IPS-15b (cell line): ENCODE results near the gene COL6A2.
"Not testable (repeated sequence)": the region's sequence is repeated elsewhere in the genome, so short reads cannot be mapped to it uniquely, and the experiment has no call there.

ENCODE experiments used
- H3K27me3 ChIP-seq: one replicate; pipeline ENCODE4 v1.6.1; 2013; ENCODE audit warnings: low read length; ENCODE audit not compliant: control insufficient read depth, insufficient read depth
- H3K36me3 ChIP-seq: one replicate; pipeline ENCODE4 v1.6.1; 2013; ENCODE audit warnings: low read length; ENCODE audit not compliant: control insufficient read depth, insufficient read depth
- H3K4me1 ChIP-seq: one replicate; pipeline ENCODE4 v1.6.1; 2013; ENCODE audit warnings: mild to moderate bottlenecking, low read length; ENCODE audit not compliant: control insufficient read depth, insufficient read depth
- H3K4me3 ChIP-seq: one replicate; pipeline ENCODE4 v1.5.1; 2013; ENCODE audit warnings: low read depth, low read length
- H3K9ac ChIP-seq: one replicate; pipeline ENCODE4 v1.6.1; 2013; ENCODE audit warnings: low read depth, mild to moderate bottlenecking, low read length
- H3K9me3 ChIP-seq: one replicate; pipeline ENCODE4 v1.6.1; 2013; ENCODE audit warnings: mild to moderate bottlenecking, low read length; ENCODE audit not compliant: control insufficient read depth, insufficient read depth

COL6A2 gene

DNA sequence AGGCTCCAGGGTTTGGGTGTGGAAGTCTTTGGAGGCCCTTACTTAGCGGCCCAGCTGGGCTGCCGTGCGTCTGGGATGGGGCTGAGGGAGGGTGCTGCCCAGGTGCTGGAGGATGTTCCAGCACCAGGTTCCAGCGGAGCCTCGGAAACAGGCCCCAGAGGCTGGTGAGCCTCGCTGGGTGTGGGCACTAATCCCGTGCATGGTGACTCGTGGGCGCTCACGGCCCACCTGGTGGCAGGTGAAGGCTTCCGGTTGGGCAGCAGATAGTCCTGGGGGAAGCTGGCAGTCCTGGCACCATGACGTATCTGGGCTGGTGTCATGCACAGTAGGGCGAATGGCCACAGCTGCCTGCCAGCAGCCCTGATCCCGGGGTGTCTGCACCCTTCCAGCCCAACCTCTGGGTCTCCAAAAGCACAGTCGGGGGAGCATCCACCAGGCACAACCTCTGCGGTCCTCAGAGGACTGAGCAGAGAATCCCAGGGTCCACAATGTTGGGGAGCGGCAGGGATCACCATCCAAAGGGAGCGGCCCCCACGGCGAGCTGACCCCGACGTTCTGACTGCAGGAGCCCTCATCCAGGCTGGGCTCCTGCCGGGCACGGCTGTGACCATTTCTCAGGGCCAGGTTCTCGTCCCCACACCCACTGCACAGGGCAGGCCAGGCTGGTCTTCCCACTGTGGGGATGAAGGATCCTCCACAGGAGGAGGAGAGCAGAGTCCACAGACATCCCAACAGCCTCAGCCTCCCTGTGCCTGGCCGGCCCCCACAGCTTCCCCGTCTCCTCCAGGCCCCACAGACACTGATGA, 32.1 kb downstream of the COL6A2 start:
- H3K4me3 ChIP-seq, result no peak overlapping the region
- H3K9me3 ChIP-seq, result no peaks in the 10 kb centered on the region
- no peak overlapping the region for H3K9ac ChIP-seq
- peaks cover 37% of the 10 kb centered on the region for H3K36me3 ChIP-seq
- no peaks in the 10 kb centered on the region for H3K4me1 ChIP-seq
- no peaks in the 10 kb centered on the region for H3K27me3 ChIP-seq

DNA sequence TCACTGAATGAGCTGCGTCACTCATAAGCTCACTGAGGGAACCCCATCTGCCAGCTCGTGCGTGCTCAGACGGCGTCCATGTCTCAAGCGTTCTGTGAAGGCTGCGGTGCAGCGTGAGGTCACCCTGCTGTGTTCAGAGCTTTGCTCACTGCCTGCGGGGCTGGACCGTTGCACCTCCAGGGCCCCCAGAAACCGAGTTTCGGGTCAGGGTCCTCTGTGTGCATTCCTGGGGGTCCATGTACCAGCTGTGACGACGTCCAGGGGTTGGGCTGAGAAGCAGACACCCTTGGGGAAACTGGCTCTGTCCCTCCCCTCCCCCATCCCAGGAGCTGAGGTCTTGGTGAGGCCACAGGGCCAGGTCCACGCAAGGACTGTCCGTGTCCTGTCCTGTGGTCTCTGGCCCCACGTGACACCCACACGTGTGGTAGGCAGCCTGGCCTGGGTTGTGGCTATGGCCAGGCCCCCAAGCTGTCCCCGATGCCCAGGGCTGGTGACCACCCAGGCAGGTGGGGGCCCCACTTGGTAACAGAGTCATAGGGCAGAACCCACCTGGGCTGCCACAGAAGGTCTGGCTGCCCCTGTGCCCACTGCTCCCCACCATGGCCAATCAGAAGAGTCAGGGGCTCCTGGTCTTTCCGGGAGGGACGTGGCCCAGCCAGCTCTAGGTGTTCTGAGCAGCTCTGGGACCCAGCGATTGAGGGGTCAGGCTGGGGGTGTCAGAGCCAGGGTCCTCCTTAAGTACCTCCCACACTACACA, 33.1 kb downstream of the COL6A2 start:
- H3K9ac ChIP-seq, result no peak overlapping the region
- H3K9me3 ChIP-seq, result no peaks in the 10 kb centered on the region
- H3K4me3 ChIP-seq, result no peak overlapping the region
- peaks cover 28% of the 10 kb centered on the region for H3K36me3 ChIP-seq
- no peaks in the 10 kb centered on the region for H3K4me1 ChIP-seq
- H3K27me3 ChIP-seq, result no peaks in the 10 kb centered on the region

DNA sequence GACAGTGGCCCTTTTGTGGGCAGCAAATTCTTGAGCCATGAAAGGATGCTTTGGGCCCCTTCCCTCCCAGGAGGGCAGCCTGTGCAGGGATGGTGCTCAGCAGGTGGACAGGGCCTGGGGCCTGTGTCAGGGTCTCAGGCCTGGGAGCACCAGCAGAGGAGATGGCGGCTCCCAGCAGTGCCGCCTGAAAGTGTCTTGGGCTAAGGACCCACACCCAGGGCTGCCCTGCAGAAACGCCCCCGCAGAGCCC, 33.6 kb downstream of the COL6A2 start:
- H3K27me3 ChIP-seq, result no peaks in the 10 kb centered on the region

DNA sequence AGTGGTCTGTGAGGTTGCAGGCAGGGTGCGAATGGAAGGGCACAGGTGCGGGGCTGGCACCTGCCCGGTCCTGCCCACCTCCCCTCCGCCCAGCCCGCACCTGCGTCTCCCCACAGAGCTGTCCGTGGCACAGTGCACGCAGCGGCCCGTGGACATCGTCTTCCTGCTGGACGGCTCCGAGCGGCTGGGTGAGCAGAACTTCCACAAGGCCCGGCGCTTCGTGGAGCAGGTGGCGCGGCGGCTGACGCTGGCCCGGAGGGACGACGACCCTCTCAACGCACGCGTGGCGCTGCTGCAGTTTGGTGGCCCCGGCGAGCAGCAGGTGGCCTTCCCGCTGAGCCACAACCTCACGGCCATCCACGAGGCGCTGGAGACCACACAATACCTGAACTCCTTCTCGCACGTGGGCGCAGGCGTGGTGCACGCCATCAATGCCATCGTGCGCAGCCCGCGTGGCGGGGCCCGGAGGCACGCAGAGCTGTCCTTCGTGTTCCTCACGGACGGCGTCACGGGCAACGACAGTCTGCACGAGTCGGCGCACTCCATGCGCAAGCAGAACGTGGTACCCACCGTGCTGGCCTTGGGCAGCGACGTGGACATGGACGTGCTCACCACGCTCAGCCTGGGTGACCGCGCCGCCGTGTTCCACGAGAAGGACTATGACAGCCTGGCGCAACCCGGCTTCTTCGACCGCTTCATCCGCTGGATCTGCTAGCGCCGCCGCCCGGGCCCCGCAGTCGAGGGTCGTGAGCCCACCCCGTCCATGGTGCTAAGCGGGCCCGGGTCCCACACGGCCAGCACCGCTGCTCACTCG, 34.1 kb downstream of the COL6A2 start:
- Histone ChIP-seq H3K27me3 (no peaks in the 10 kb centered on the region), H3K36me3 (peaks cover 18% of the 10 kb centered on the region), H3K4me1 (no peaks in the 10 kb centered on the region)

More for the DNA sequence above, 33.6 kb downstream of the COL6A2 start:
- no peaks in the 10 kb centered on the region for H3K4me1 ChIP-seq
- no peak overlapping the region for H3K4me3 ChIP-seq
- no peak overlapping the region for H3K9ac ChIP-seq
- H3K9me3 ChIP-seq, result no peaks in the 10 kb centered on the region
- H3K36me3 ChIP-seq, result peaks cover 23% of the 10 kb centered on the region

DNA sequence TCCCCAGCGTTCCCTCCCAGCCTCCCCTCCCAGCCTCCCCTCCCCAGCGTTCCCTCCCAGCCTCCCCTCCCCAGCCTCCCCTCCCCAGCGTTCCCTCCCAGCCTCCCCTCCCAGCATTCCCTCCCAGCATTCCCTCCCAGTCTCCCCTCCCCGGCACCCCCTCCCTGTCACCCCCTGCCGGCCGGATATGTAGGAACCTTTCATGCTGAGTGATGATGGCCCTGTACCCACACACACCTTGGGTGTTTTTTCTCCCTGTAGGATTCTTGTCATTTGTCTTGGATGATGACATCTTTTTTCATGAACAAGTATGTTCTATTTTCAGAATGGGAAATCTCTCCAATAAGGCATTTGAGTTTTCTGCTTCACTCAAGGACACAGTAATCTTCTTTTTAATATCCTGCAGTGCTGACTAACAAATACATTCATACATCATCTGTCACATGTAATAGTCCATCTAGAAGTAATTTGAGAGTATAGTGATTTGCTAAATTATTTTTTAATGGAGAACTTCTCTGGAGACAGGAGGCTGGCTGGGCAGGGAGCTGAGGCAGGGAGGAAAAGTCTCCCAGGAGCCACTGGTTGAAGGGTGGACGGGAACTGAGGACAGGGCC, 38.0 kb downstream of the COL6A2 start:
- peaks cover 10% of the 10 kb centered on the region for H3K27me3 ChIP-seq
- H3K9ac ChIP-seq, result no peak overlapping the region
- H3K4me3 ChIP-seq, result no peak overlapping the region
- H3K9me3 ChIP-seq, result no peaks in the 10 kb centered on the region
- H3K36me3 ChIP-seq, result peaks cover 2% of the 10 kb centered on the region
- H3K4me1 ChIP-seq, result no peaks in the 10 kb centered on the region

More for the DNA sequence above, 34.1 kb downstream of the COL6A2 start:
- Histone ChIP-seq H3K9me3 (no peaks in the 10 kb centered on the region), H3K4me3 (no peak overlapping the region), H3K9ac (no peak overlapping the region)

DNA sequence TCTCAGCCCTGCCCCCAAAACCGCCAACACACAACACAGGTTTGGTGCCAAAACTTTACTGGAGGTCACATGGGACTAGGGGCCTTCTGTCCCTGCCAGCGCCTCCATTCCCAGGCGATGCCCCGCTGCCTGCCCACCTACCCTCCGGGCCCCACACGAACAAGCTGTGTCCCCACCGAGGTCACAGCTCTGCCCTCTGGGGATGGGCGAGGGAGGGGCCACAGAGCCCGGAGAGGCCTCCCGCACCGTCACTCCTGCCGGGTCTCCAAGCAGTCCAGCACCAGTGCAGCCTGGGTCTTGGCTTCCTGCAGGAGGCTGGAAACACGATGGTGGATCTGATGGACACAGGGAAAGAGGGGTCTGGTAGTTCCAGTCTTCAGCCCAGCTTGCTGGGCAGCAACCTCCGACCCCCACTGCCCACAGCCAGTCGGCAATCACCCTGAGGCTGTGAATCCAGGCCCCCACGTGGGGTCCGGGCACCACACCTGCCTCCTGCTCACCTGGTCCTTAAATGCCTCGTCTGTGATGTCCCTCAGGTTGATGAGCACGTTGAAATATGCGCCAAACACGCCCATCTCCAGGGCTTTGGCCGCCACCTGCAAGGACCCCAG, 38.9 kb downstream of the COL6A2 start:
- H3K9ac ChIP-seq, result no peak overlapping the region
- no peaks in the 10 kb centered on the region for H3K4me1 ChIP-seq
- H3K9me3 ChIP-seq, result no peaks in the 10 kb centered on the region
- H3K4me3 ChIP-seq, result no peak overlapping the region
- H3K27me3 ChIP-seq, result peaks cover 10% of the 10 kb centered on the region
- peaks cover 2% of the 10 kb centered on the region for H3K36me3 ChIP-seq

DNA sequence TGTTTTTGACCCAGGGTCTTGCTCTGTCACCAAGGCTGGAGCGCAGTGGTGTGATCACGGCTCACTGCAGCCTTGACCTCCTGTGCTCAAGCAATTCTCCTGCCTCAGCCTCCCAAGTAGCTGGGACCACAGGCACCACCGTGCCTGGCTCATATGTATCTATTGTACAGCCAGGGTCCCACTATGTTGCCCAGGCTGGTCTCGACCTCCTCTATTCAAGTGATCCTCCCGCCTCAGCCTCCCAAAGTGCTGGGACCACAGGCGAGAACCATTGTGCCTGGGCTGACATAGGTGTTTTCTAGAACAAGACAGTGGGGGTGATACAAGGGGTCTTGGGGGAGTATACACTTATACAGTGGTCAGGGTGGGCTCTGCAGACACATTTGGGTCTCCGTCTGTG, 40.0 kb downstream of the COL6A2 start:
- peaks cover 10% of the 10 kb centered on the region for H3K27me3 ChIP-seq
- H3K9me3 ChIP-seq, result no peaks in the 10 kb centered on the region
- H3K4me3 ChIP-seq, result no peak overlapping the region

DNA sequence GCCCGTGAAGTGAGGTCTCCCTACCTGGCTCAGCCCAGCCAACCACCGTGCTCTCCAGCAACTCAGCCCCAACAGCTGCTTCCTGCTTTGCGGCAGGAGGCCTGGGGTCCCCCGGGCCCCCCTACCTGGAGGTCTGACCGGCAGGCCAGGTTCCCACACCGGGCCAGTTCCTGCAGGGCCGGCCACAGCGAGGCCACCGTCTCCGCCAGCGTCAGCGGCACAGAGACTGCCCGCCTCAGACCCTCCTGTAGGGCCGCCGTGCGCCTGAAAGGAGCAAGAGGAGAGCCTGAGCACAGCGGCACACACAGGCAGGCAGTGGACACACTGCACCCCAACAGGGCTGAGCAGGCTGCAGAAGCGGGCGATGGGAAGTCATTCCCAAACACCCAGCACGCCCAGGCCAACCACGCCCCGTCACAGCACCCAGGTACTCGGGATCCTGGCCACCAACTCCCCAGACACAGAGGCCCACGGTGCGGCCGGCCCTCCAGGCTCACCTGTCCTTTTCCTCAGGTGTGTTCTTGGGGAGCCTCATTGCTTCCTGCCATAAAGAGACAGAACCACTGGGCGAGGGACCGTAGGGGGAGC, 40.6 kb downstream of the COL6A2 start:
- Histone ChIP-seq H3K9ac (no peak overlapping the region), H3K4me1 (no peaks in the 10 kb centered on the region), H3K9me3 (no peaks in the 10 kb centered on the region), H3K36me3 (no peaks in the 10 kb centered on the region), H3K27me3 (peaks cover 10% of the 10 kb centered on the region), H3K4me3 (no peak overlapping the region)

More for the DNA sequence above, 40.0 kb downstream of the COL6A2 start:
- Histone ChIP-seq H3K4me1 (no peaks in the 10 kb centered on the region), H3K9ac (no peak overlapping the region), H3K36me3 (no peaks in the 10 kb centered on the region)

DNA sequence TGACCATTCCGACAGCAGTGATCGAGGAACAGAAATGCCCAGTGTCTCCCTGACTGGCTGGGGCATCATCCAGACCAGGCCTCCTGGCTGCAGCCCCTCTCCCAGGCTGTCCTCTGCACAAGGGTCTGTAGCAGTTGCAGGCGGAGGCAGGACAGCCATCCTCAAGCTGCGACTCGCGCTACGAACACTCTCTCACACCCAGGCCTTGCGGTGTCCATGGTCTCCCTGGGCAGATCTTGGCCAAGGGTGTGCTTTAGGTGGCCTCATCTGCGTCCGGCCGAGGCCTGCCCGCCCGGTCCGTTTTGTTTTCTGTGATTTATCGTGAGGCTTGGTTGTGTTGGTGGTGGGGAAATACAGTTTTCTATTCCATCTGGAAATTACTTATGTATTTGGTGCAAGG, 41.8 kb downstream of the COL6A2 start:
- Histone ChIP-seq H3K9me3 (no peaks in the 10 kb centered on the region), H3K36me3 (no peaks in the 10 kb centered on the region), H3K4me1 (no peaks in the 10 kb centered on the region), H3K9ac (no peak overlapping the region), H3K4me3 (no peak overlapping the region), H3K27me3 (peaks cover 10% of the 10 kb centered on the region)

DNA sequence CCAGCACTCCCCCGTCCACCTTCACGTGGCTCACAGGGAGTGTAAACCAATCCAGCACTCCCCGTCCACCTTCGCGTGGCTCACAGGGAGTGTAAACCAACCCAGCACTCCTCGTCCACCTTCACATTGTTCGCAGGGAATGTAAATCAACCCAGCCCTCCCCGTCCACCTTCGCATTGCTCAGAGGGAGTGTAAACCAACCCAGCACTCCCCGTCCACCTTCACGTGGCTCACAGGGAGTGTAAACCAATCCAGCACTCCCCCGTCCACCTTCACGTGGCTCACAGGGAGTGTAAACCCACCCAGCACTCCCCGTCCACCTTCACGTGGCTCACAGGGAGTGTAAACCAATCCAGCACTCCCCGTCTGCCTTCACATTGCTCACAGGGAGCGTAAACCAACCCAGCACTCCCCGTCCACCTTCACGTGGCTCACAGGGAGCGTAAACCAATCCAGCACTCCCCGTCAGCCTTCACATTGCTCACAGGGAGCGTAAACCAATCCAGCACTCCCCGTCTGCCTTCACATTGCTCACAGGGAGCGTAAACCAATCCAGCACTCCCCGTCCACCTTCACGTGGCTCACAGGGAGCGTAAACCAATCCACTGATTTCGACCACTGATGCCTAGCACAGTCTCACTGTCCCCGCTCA, 42.6 kb downstream of the COL6A2 start:
- H3K4me1 ChIP-seq, H3K9me3 ChIP-seq, H3K36me3 ChIP-seq, H3K9ac ChIP-seq, H3K27me3 ChIP-seq: not testable (repeated sequence)
- peak overlapping the region; percentile 24 for H3K4me3 ChIP-seq
